ENCODE results near the gene NXNL2.

DNA sequence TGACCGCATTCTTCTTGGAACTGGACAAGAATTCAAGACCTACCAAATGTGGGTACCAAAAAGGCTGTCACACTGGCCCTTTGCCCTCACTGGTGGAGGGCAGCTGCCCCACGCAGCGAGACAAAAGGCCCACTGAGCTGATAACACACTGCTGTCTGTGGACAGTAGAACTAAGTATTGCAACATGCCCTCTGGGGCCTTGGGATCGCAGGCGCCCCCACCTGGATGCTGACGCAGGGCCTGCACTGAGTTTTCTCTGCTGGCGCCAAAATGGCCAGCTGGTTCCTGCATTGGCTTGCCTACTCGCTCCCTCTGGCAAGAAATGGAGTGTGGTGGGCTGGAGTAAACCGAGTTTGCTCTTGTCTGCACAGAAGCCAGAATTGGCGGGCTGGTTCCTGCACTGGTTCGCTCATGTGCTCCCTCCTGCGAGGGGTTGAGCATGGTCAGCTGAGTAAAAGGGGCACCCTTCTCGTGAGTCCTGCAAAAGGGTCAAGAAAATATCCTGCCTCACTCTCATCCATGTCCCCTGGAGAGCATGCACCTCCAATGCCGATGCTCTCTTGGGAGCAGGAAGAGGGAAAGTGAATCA, 55.7 kb downstream of the NXNL2 start:
- TF ChIP-seq JUND (IDR thresholded peaks at IDR 0.05): no peak
- TF ChIP-seq, protein P1, sequence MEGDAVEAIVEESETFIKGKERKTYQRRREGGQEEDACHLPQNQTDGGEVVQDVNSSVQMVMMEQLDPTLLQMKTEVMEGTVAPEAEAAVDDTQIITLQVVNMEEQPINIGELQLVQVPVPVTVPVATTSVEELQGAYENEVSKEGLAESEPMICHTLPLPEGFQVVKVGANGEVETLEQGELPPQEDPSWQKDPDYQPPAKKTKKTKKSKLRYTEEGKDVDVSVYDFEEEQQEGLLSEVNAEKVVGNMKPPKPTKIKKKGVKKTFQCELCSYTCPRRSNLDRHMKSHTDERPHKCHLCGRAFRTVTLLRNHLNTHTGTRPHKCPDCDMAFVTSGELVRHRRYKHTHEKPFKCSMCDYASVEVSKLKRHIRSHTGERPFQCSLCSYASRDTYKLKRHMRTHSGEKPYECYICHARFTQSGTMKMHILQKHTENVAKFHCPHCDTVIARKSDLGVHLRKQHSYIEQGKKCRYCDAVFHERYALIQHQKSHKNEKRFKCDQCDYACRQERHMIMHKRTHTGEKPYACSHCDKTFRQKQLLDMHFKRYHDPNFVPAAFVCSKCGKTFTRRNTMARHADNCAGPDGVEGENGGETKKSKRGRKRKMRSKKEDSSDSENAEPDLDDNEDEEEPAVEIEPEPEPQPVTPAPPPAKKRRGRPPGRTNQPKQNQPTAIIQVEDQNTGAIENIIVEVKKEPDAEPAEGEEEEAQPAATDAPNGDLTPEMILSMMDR (IDR thresholded peaks at IDR 0.05; ENCODE audit: low read depth, low read length, missing input control): no peak
- no peak for TF ChIP-seq GABPA (IDR thresholded peaks at IDR 0.05 in 1 of 2, conservative IDR thresholded peaks at IDR 0.05 in 1 of 2)
- TF ChIP-seq MAX (IDR thresholded peaks at IDR 0.05): no peak
- TF ChIP-seq RXRA (IDR thresholded peaks at IDR 0.05): no peak
- TF ChIP-seq TAF1 (conservative IDR thresholded peaks at IDR 0.05): no peak
- TF ChIP-seq SP1 (IDR thresholded peaks at IDR 0.05): no peak
- TF ChIP-seq, protein P2, sequence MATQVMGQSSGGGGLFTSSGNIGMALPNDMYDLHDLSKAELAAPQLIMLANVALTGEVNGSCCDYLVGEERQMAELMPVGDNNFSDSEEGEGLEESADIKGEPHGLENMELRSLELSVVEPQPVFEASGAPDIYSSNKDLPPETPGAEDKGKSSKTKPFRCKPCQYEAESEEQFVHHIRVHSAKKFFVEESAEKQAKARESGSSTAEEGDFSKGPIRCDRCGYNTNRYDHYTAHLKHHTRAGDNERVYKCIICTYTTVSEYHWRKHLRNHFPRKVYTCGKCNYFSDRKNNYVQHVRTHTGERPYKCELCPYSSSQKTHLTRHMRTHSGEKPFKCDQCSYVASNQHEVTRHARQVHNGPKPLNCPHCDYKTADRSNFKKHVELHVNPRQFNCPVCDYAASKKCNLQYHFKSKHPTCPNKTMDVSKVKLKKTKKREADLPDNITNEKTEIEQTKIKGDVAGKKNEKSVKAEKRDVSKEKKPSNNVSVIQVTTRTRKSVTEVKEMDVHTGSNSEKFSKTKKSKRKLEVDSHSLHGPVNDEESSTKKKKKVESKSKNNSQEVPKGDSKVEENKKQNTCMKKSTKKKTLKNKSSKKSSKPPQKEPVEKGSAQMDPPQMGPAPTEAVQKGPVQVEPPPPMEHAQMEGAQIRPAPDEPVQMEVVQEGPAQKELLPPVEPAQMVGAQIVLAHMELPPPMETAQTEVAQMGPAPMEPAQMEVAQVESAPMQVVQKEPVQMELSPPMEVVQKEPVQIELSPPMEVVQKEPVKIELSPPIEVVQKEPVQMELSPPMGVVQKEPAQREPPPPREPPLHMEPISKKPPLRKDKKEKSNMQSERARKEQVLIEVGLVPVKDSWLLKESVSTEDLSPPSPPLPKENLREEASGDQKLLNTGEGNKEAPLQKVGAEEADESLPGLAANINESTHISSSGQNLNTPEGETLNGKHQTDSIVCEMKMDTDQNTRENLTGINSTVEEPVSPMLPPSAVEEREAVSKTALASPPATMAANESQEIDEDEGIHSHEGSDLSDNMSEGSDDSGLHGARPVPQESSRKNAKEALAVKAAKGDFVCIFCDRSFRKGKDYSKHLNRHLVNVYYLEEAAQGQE (IDR thresholded peaks at IDR 0.05): no peak
- TF ChIP-seq, protein P3, sequence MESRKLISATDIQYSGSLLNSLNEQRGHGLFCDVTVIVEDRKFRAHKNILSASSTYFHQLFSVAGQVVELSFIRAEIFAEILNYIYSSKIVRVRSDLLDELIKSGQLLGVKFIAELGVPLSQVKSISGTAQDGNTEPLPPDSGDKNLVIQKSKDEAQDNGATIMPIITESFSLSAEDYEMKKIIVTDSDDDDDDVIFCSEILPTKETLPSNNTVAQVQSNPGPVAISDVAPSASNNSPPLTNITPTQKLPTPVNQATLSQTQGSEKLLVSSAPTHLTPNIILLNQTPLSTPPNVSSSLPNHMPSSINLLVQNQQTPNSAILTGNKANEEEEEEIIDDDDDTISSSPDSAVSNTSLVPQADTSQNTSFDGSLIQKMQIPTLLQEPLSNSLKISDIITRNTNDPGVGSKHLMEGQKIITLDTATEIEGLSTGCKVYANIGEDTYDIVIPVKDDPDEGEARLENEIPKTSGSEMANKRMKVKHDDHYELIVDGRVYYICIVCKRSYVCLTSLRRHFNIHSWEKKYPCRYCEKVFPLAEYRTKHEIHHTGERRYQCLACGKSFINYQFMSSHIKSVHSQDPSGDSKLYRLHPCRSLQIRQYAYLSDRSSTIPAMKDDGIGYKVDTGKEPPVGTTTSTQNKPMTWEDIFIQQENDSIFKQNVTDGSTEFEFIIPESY (IDR thresholded peaks at IDR 0.05): no peak
- TF ChIP-seq RAD21 (IDR thresholded peaks at IDR 0.05): no peak
- TF ChIP-seq YY1 (IDR thresholded peaks at IDR 0.05): no peak
- no peak for TF ChIP-seq ATF3 (IDR thresholded peaks at IDR 0.05)

Measured in liver (tissue), 3 donors.